ENCODE measurements around the gene CAMKMT. TPM values are rescaled to one million over a fixed set of nuclear protein-coding genes. Genes with fewer than 3 reads are reported as not detected.

The CAMKMT gene
- total RNA-seq, 1 experiment from 2014 or later = 17.4 TPM

DNA sequence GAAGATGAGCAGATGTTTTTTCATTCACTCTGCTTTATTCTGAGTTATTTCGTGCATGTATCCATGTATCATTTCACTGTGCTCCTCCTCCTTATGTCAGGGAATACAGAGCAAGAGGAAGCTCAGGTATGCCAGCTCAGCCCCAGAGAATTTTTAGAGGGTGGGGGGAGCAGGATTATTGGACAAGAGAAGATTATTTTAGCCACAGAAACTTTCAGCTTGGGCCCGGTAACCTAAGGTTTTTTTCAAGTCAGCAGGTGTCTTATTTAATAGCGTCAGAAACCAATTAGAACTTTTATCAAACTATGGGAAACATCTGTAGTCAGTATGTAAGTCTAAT lies 346.9 kb downstream of the CAMKMT start:
- Histone ChIP-seq H3K79me2 (ENCODE audit: insufficient read depth, low read length) (no peaks in the 10 kb centered on the region), H3K18ac (ENCODE audit: insufficient read length, low read depth, low read length) (no peak overlapping the region), H3K4me2 (ENCODE audit: insufficient read depth, insufficient read length, low read length) (no peak overlapping the region), H3K27me3 (ENCODE audit: insufficient read depth, low read length) (no peaks in the 10 kb centered on the region), H3K23me2 (ENCODE audit: insufficient read length, low read depth, low read length, poor library complexity, severe bottlenecking) (no peaks in the 10 kb centered on the region), H3K56ac (ENCODE audit: insufficient read length, low read depth, low read length) (no peak overlapping the region), H3K27ac (ENCODE audit: insufficient read length, low read depth, low read length) (no peak overlapping the region), H2AFZ (ENCODE audit: low read length) (no peak overlapping the region), H3K4ac (ENCODE audit: low read depth, low read length) (no peak overlapping the region), H4K8ac (replicated peaks; ENCODE audit: insufficient read length, low read depth, low read length) (no peak overlapping the region), H3T11ph (ENCODE audit: low read length) (no peak overlapping the region), H4K5ac (ENCODE audit: insufficient read length, low read depth, low read length) (no peak overlapping the region), H3K79me1 (ENCODE audit: insufficient read depth, low read depth, low read length, poor library complexity, severe bottlenecking) (no peaks in the 10 kb centered on the region), H2BK5ac (ENCODE audit: insufficient read length, low read length) (no peak overlapping the region), H3K4me1 (ENCODE audit: insufficient read depth, low read length) (peaks cover 4% of the 10 kb centered on the region; the same call in 1 of the 2 replicates), H2BK20ac (ENCODE audit: low read depth, low read length, poor library complexity, severe bottlenecking) (no peak overlapping the region), H2AK5ac (ENCODE audit: insufficient read length, low read length) (no peak overlapping the region), H2BK12ac (ENCODE audit: insufficient read length, low read depth, low read length) (no peak overlapping the region), H3K9me3 (ENCODE audit: control insufficient read depth, low read depth, low read length) (no peaks in the 10 kb centered on the region), H3K23ac (ENCODE audit: insufficient read length, low read depth, low read length) (no peak overlapping the region), H4K91ac (ENCODE audit: insufficient read length, low read depth, low read length) (no peak overlapping the region), H4K20me1 (ENCODE audit: control insufficient read depth, insufficient read depth, insufficient read length) (no peaks in the 10 kb centered on the region), H3K14ac (ENCODE audit: insufficient read depth, low read length) (no peak overlapping the region), H2BK15ac (ENCODE audit: low read depth, low read length) (no peak overlapping the region), H2BK120ac (ENCODE audit: low read depth, low read length, poor library complexity, severe bottlenecking) (no peak overlapping the region), H3K9ac (ENCODE audit: extremely low read depth, insufficient read length, low read length) (no peak overlapping the region)
- TF ChIP-seq, protein P1, sequence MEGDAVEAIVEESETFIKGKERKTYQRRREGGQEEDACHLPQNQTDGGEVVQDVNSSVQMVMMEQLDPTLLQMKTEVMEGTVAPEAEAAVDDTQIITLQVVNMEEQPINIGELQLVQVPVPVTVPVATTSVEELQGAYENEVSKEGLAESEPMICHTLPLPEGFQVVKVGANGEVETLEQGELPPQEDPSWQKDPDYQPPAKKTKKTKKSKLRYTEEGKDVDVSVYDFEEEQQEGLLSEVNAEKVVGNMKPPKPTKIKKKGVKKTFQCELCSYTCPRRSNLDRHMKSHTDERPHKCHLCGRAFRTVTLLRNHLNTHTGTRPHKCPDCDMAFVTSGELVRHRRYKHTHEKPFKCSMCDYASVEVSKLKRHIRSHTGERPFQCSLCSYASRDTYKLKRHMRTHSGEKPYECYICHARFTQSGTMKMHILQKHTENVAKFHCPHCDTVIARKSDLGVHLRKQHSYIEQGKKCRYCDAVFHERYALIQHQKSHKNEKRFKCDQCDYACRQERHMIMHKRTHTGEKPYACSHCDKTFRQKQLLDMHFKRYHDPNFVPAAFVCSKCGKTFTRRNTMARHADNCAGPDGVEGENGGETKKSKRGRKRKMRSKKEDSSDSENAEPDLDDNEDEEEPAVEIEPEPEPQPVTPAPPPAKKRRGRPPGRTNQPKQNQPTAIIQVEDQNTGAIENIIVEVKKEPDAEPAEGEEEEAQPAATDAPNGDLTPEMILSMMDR (conservative IDR thresholded peaks at IDR 0.05) = no peak
- WGBS (ENCODE audit: extremely low coverage, insufficient read length, low lambda C conversion rate) = no CpG with 5 or more reads among the region's 3 CpGs
- H3K9me3 Mint-ChIP-seq = no peaks in the 10 kb centered on the region
- no peaks in the 10 kb centered on the region; the same call in 1 of the 2 replicates for H3K27me3 Mint-ChIP-seq (ENCODE audit: low read depth)
- no peaks in the 10 kb centered on the region for H3K36me3 Mint-ChIP-seq (ENCODE audit: insufficient read depth in 1 of 3, low read depth in 3 of 3)
- no peak overlapping the region for H3K4me3 Mint-ChIP-seq
- peak overlapping the region in 1 of 3 experiments; percentile 23; a peak in 1 of 7 replicates for H3K27ac Mint-ChIP-seq
- DNase-seq = no peak
- H3K4me1 Mint-ChIP-seq = peaks cover 41 to 51% of the 10 kb centered on the region in 2 experiments

Measured in H9 (cell line).